ENCODE results near the gene SLC50A1.
"Not testable (repeated sequence)": the region's sequence is repeated elsewhere in the genome, so short reads cannot be mapped to it uniquely, and the experiment has no call there.

The SLC50A1 gene

GRCh38 chr1:155116113-155116764, 19.4 kb upstream of the SLC50A1 start:
- H3K4me3 ChIP-seq (replicated peaks; ENCODE audit: low read depth, low read length): no peak overlapping the region
- TF ChIP-seq CTCF (IDR thresholded peaks at IDR 0.05; ENCODE audit: low read length, missing control alignments): no peak
- DNase-seq (ENCODE audit: low read depth): no peak

- H3K4me3 ChIP-seq (replicated peaks; ENCODE audit: low read depth, low read length): no peak overlapping the region
- DNase-seq (ENCODE audit: low read depth): no peak
- no peak for TF ChIP-seq CTCF (IDR thresholded peaks at IDR 0.05; ENCODE audit: low read length, missing control alignments)
These were observed 18.0 kb upstream of the SLC50A1 start for GRCh38 chr1:155117610-155118009.

- DNase-seq (ENCODE audit: low read depth); H3K4me3 ChIP-seq (replicated peaks; ENCODE audit: low read depth, low read length): not testable (repeated sequence)
These were observed 17.6 kb upstream of the SLC50A1 start for GRCh38 chr1:155118090-155118489.

GRCh38 chr1:155120253-155120652, 15.4 kb upstream of the SLC50A1 start:
- H3K4me3 ChIP-seq (replicated peaks; ENCODE audit: low read depth, low read length): no peak overlapping the region
- no peak for DNase-seq (ENCODE audit: low read depth)
- no peak for TF ChIP-seq CTCF (IDR thresholded peaks at IDR 0.05; ENCODE audit: low read length, missing control alignments)

GRCh38 chr1:155121249-155121648, 14.4 kb upstream of the SLC50A1 start:
- TF ChIP-seq CTCF (IDR thresholded peaks at IDR 0.05; ENCODE audit: low read length, missing control alignments): no peak
- no peak for DNase-seq (ENCODE audit: low read depth)
- no peak overlapping the region for H3K4me3 ChIP-seq (replicated peaks; ENCODE audit: low read depth, low read length)

GRCh38 chr1:155122308-155122707, 13.3 kb upstream of the SLC50A1 start:
- no peak for TF ChIP-seq CTCF (IDR thresholded peaks at IDR 0.05; ENCODE audit: low read length, missing control alignments)
- H3K4me3 ChIP-seq (replicated peaks; ENCODE audit: low read depth, low read length): no peak overlapping the region

GRCh38 chr1:155123801-155124200, 11.9 kb upstream of the SLC50A1 start:
- peak; percentile 48 for DNase-seq (ENCODE audit: low read depth)
- no peak overlapping the region for H3K4me3 ChIP-seq (replicated peaks; ENCODE audit: low read depth, low read length)
- no peak for TF ChIP-seq CTCF (IDR thresholded peaks at IDR 0.05; ENCODE audit: low read length, missing control alignments)

More at GRCh38 chr1:155122308-155122707, 13.3 kb upstream of the SLC50A1 start:
- DNase-seq (ENCODE audit: low read depth): no peak
